HL-60/S4 treated with phorbol 12-myristate 13-acetate at 8.2 ng/mL for 4 days and 3 days (cell line): ENCODE data around the gene VPS41.

Source experiments
- in situ Hi-C: fragments of 300-500 bp; cut with MboI; formaldehyde crosslinking; loops from 2 replicates; pipeline ENCODE4 v1.15.0; 2022; ENCODE audit warnings: low sequenced_read_pairs

The VPS41 gene

GRCh38 chr7:38740041-38740440, 168.9 kb downstream of the VPS41 start:
- in situ Hi-C loops: no loop called here

GRCh38 chr7:38736138-38736537, 172.9 kb downstream of the VPS41 start:
- in situ Hi-C loops: no loop called here

GRCh38 chr7:38731215-38731614, 177.8 kb downstream of the VPS41 start:
- in situ Hi-C loops: no loop called here

GRCh38 chr7:38728145-38728544, 180.8 kb downstream of the VPS41 start:
- in situ Hi-C loops: no loop called here

GRCh38 chr7:38727184-38727940, 181.6 kb downstream of the VPS41 start:
- in situ Hi-C loops: no loop called here

GRCh38 chr7:38723327-38723726, 185.7 kb downstream of the VPS41 start:
- in situ Hi-C loops: no loop called here

- in situ Hi-C loops: no loop called here
These were observed 192.6 kb downstream of the VPS41 start for GRCh38 chr7:38716397-38716796.

- in situ Hi-C loops: no loop called here
These were observed 199.9 kb downstream of the VPS41 start for GRCh38 chr7:38709123-38709522.

GRCh38 chr7:38704751-38705150, 204.2 kb downstream of the VPS41 start:
- in situ Hi-C loops: no loop called here

GRCh38 chr7:38704041-38704547, 204.9 kb downstream of the VPS41 start:
- in situ Hi-C loops: no loop called here

GRCh38 chr7:38703093-38703492, 205.9 kb downstream of the VPS41 start:
- in situ Hi-C loops: no loop called here

GRCh38 chr7:38702002-38702535, 206.9 kb downstream of the VPS41 start:
- in situ Hi-C loops: no loop called here

- in situ Hi-C loops: no loop called here
These were observed 208.9 kb downstream of the VPS41 start for GRCh38 chr7:38700116-38700515.

GRCh38 chr7:38699471-38699870, 209.5 kb downstream of the VPS41 start:
- in situ Hi-C loops: no loop called here

- in situ Hi-C loops: no loop called here
These were observed 214.7 kb downstream of the VPS41 start for GRCh38 chr7:38694326-38694725.

GRCh38 chr7:38686888-38687287, 222.1 kb downstream of the VPS41 start:
- in situ Hi-C loops: no loop called here

GRCh38 chr7:38685851-38686250, 223.1 kb downstream of the VPS41 start:
- in situ Hi-C loops: no loop called here

GRCh38 chr7:38682606-38683005, 226.4 kb downstream of the VPS41 start:
- in situ Hi-C loops: no loop called here

- in situ Hi-C loops: no loop called here
These were observed 227.1 kb downstream of the VPS41 start for GRCh38 chr7:38681882-38682281.

- in situ Hi-C loops: no loop called here
These were observed 229.6 kb downstream of the VPS41 start for GRCh38 chr7:38679419-38679818.

- in situ Hi-C loops: no loop called here
These were observed 230.3 kb downstream of the VPS41 start for GRCh38 chr7:38678698-38679054.

GRCh38 chr7:38677981-38678697, 230.9 kb downstream of the VPS41 start:
- in situ Hi-C loops: no loop called here
